Neuron (in vitro differentiated cells): ENCODE measurements around the gene STAC3.
"Not testable (repeated sequence)": the region's sequence is repeated elsewhere in the genome, so short reads cannot be mapped to it uniquely, and the experiment has no call there.

ENCODE experiments used
- H2AFZ ChIP-seq: one replicate; pipeline ENCODE4 v1.6.1; 2013; ENCODE audit warnings: low read depth, mild to moderate bottlenecking, inconsistent platforms, low read length, moderate library complexity
- H3K27me3 ChIP-seq: one replicate; pipeline ENCODE4 v1.6.1; 2013; ENCODE audit warnings: low read length; ENCODE audit not compliant: insufficient read depth
- H3K36me3 ChIP-seq: one replicate; pipeline ENCODE4 v1.6.1; 2013; ENCODE audit warnings: low read length; ENCODE audit not compliant: insufficient read depth
- H3K4me1 ChIP-seq: one replicate; pipeline ENCODE4 v1.6.1; 2013; ENCODE audit warnings: low read length; ENCODE audit not compliant: insufficient read depth
- H3K4me3 ChIP-seq: 2 replicates; pipeline ENCODE4 v1.5.1; 2013; ENCODE audit warnings: mild to moderate bottlenecking, low read length, moderate library complexity
- H3K9me3 ChIP-seq: one replicate; pipeline ENCODE4 v1.6.1; 2013; ENCODE audit warnings: low read length

Gene STAC3

DNA sequence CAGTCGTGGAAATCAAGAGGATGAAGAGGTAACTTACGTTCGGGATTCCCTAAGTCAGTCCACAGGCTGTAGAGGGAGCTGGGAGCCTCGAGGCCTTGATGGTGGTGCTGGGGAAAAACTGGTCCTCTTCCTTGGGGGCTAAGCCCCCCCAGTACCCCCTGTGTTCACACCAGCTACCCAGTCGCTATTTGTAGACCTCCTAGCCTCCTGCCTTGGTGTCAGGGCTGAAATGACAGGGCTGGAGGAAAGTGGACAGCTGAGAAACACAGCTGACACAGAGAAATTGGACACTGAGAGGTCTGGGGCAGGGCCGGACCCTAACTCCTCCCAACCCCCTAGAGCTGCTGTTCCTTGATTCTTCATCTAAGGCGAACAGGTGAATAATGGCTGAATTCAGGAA lies at the start of gene STAC3:
Gene STAC3 (minus strand): TSS at position 232 of the 400 bp plus-strand sequence. CDS start 1,551 bp downstream, outside the sequence.
- Histone ChIP-seq H2AFZ (no peak within 1 kb of the TSS), H3K4me3 (no peak within 1 kb of the TSS), H3K4me1 (no peaks in the 10 kb centered on the region), H3K36me3 (peaks cover 18% of the 10 kb centered on the region), H3K27me3 (no peaks in the 10 kb centered on the region), H3K9me3 (no peaks in the 10 kb centered on the region)

DNA sequence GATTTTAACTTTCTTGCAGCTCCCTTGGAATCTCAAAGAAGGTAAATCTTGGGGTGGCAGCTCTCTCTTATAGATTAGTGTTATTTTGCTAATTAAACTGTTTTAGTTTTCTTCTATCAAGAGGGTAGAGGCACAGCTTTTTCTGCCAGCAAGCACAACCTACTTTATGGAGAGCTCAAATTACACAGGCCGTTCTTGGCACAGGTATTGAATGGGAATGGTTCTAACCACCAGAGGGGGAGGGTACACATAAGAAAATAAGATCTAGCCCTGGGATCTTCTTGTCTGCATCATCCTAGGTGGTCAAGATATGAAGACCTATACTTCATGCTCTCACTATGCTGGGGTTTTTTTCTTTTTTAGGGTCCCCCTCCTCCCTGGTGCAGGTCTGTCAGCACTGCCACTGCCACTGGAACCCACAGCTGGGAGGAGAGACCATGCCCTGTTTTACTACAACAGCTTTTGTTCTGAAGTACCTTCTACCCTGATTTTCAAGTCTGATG lies 48.6 kb upstream of the STAC3 start:
- H3K4me3 ChIP-seq = no peak overlapping the region
- no peaks in the 10 kb centered on the region for H3K4me1 ChIP-seq
- H2AFZ ChIP-seq = no peak overlapping the region
- H3K9me3 ChIP-seq = no peaks in the 10 kb centered on the region
- peaks cover 60% of the 10 kb centered on the region for H3K36me3 ChIP-seq
- H3K27me3 ChIP-seq = no peaks in the 10 kb centered on the region

DNA sequence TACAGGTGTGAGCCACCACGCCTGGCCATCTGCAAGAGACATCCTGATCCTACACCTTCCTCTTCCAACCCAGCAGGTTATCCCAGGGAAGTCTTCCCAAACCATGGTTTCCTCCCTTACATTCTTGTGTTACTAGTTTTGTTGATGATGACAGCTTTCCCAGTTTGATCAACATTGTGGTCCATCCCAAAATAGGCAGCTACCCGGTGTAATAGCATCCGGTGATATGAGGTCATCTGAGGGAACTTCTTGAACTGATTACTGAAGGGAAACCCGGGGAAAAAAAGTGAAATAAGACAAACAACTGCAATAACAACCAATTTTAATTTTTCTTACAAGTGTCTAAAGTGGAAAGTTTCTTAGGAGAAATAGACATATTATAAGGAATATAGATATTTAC lies 45.3 kb upstream of the STAC3 start:
- no peak overlapping the region for H2AFZ ChIP-seq
- H3K36me3 ChIP-seq = peaks cover 72% of the 10 kb centered on the region
- H3K4me1 ChIP-seq = no peaks in the 10 kb centered on the region
- no peaks in the 10 kb centered on the region for H3K9me3 ChIP-seq
- H3K4me3 ChIP-seq = no peak overlapping the region
- no peaks in the 10 kb centered on the region for H3K27me3 ChIP-seq

DNA sequence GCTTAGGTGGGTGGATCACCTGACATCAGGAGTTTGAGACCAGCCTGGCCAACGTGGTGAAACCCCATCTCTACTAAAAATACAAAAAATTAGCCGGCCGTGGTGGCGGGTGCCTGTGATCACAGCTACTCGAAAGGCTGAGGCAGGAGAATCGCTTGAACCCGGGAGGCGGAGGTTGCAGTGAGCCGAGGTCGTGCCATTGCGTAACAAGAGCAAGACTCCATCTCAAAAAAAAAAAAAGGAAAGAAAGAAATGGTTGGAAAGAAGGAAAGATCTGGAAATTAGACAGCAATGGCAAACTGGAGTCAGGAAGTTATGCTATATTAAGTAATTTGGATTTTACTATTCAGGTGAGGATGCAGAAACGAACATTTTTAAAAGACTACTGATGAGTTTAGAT lies 31.1 kb upstream of the STAC3 start:
- H3K27me3 ChIP-seq, H3K4me3 ChIP-seq, H3K9me3 ChIP-seq, H3K4me1 ChIP-seq, H2AFZ ChIP-seq: not testable (repeated sequence)
- peaks cover 40% of the 10 kb centered on the region for H3K36me3 ChIP-seq

DNA sequence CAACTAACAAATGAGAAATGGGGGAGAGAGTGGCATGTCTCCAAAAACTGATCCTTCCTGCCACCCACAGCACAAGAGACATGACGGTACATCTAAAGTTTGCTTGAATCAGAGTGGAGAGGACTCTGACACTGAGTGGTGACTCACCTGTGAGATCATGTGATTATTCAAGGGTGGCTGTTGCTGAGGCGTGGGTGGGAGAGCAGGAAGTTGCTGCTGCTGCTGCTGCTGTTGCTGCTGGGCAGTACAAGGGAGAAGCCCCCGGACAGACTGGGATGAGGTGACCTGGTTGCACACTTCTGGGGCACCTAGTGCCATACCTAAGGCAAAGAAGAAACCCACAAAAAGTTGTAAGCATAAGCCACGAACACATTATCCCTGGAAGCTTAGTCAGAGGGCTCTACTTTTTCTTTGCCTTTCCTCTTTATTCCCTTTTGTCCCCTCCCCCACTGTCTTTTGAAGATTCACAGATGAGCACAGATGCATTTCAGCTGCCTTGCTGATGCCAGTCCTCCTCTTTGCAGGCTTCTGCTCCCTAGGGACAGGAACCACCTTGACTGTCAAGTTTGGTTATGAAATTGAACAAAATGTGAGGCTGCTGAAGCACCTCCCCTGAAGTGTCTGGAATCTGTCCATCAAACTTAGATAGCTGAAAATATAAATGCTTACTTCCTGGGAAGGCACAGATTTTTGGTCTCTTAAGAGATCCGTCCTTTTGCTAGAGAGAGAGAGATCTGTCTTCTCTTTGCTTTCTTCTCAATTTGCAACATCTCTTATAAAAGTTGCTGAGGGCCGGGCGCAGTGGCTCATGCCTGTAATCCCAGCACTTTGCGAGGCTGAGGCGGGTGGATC lies 29.4 kb upstream of the STAC3 start:
- Histone ChIP-seq H3K4me3 (no peak overlapping the region), H3K9me3 (no peaks in the 10 kb centered on the region), H3K27me3 (no peaks in the 10 kb centered on the region), H3K4me1 (no peaks in the 10 kb centered on the region), H2AFZ (no peak overlapping the region), H3K36me3 (peaks cover 35% of the 10 kb centered on the region)

DNA sequence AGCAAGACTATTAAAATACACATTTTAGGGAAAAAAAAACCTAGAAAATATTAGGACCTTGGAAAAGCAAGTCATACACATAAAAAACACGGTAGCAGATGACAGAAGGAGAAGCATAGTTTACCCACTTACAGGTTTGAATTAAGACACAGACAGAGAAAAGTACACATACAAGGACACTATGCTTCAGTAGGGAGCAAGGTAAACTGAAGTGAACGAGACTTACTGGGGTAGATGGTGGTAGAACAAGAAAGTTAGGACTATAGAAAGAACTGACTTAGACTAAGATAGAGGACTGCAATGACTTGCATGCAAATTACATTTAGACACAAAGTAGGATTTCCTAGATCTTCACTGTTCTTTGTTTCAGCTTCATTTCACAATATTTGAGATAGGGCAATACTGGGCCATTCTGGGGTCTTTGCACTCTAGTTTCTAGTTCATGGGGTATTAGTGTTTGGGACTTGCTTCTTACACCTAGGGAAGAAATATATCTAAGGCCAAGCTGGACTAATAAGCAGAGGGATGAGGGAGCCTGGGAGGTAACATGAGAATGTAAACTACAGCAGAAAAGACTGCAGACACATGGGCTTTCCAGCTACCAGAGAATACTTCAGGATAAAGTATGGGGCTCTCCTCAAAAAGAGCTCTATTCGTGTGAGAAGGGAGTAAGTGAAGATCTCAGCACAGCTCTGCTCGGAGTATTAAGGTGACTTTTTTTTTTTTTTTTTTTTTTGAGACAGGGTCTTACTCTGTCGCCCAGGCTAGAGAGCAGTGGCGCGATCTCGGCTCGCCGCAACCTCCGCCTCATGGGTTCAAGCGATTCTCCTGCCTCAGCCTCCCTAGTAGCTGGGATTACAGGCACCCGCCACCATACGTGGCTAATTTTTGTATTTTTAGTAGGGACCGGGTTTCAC lies 27.7 kb upstream of the STAC3 start:
- no peaks in the 10 kb centered on the region for H3K27me3 ChIP-seq
- H3K4me1 ChIP-seq = no peaks in the 10 kb centered on the region
- H2AFZ ChIP-seq = no peak overlapping the region
- peaks cover 39% of the 10 kb centered on the region for H3K36me3 ChIP-seq
- no peak overlapping the region for H3K4me3 ChIP-seq
- no peaks in the 10 kb centered on the region for H3K9me3 ChIP-seq

DNA sequence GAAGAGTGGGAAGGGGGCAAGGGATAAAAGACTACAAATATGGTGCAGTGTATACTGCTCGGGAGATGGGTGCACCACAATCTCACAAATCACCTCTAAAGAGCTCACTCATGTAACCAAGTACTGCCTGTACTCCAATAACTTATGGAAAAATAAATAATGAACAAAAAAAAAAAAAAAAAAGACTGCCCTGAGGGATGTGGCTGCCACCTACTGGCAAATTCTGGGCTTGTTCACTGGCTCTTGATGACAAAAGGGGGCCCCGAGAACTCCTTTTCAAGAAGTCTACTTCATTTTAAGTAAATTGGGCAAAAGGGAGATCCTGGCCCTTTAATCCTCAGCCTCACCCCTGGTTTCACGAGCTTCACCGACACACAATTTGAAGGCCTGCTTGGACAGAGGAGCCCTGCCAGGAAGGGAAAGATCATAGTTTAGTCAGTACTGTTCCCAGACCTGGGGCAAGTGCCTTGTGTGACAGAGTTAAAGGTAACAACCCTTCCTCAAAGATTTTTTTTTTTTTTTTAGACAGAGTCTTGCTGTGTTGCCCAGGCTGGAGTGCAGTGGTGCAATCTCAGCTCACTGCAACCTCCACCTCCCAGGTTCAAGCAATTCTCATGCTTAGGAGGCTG lies 26.1 kb upstream of the STAC3 start:
- Histone ChIP-seq H3K9me3 (no peaks in the 10 kb centered on the region), H2AFZ (no peak overlapping the region)

DNA sequence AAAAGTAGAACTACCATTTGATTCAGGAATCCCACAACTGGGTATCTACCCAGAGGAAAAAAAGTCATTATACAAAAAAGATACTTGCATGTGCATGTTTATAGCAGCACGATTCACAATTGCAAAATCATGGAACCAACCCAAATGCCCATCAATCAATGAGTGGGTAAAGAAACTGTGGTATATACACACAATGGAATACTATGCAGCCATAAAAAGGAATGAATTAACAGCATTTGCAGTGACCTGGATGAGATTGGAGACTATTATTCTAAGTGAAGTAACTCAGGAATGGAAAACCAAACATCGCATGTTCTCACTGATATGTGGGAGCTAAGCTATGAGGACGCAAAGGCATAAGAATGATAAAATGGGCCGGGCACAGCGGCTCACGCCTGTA lies 25.2 kb upstream of the STAC3 start:
- not testable (repeated sequence) for H2AFZ ChIP-seq, H3K27me3 ChIP-seq, H3K4me1 ChIP-seq, H3K9me3 ChIP-seq, H3K4me3 ChIP-seq
- H3K36me3 ChIP-seq = peaks cover 35% of the 10 kb centered on the region

More for the DNA sequence above, 26.1 kb upstream of the STAC3 start:
- no peaks in the 10 kb centered on the region for H3K4me1 ChIP-seq
- H3K4me3 ChIP-seq = no peak overlapping the region
- H3K36me3 ChIP-seq = peaks cover 34% of the 10 kb centered on the region
- H3K27me3 ChIP-seq = no peaks in the 10 kb centered on the region

DNA sequence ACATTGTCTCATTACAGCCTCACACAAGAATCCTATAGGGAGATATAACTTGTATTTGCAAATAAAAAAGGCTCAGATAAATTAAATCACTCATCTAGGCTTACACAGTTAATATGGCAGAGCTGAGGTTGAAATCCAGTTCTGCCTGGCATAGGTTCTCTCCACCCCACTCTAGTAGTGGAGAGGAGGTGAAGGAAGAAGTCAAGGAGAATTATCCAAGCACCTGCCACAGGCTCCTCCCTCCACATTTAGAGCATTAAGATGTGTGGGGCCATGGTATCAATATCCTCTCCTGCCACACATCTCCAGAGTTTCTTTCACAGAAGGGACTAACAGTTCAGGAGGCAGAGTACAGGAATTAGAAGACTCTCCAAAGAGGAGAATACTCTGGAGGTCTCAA lies 22.5 kb upstream of the STAC3 start:
- Histone ChIP-seq H2AFZ (no peak overlapping the region), H3K4me1 (no peaks in the 10 kb centered on the region), H3K9me3 (no peaks in the 10 kb centered on the region), H3K4me3 (no peak overlapping the region), H3K36me3 (peaks cover 40% of the 10 kb centered on the region), H3K27me3 (no peaks in the 10 kb centered on the region)

DNA sequence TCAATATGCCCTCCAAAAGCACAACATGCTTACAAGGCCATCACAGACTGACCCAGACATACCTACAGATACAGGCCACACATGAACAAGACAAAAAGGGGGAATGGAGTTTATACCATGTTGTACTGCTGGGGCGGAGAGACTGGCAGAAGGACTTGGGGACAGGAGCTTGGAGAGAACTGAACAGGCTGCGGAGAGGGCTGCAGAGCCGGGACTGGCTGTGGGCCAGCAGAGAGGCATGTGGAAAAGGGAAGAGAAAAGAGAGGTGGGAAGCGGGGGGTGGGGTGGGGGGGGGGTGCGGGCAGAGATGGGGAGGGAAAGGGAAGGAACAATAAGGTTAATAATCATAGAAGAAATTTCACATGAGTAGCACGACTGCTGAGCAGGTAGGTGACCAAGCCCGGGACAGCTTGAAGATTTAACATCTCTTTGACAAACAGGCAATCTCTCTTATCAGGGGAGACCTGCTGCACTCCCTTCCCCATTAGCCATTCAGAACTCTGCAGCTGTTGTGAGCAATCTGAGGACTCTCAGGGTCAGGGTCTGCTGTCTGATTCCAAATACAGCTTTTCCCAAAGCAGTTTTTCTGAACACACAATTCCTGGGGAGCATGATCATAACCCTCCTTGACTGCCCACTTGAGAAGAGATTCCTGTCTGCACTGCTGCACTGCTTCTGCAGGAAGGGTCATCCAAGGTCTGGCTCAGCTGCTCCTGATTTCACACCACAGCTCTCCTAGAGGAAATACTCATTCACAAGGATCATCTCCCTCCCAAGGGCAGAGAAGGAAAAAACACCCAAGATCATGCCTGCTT lies 21.6 kb upstream of the STAC3 start:
- Histone ChIP-seq H3K36me3 (peaks cover 44% of the 10 kb centered on the region), H2AFZ (no peak overlapping the region), H3K27me3 (no peaks in the 10 kb centered on the region), H3K4me1 (no peaks in the 10 kb centered on the region), H3K9me3 (no peaks in the 10 kb centered on the region), H3K4me3 (no peak overlapping the region)

DNA sequence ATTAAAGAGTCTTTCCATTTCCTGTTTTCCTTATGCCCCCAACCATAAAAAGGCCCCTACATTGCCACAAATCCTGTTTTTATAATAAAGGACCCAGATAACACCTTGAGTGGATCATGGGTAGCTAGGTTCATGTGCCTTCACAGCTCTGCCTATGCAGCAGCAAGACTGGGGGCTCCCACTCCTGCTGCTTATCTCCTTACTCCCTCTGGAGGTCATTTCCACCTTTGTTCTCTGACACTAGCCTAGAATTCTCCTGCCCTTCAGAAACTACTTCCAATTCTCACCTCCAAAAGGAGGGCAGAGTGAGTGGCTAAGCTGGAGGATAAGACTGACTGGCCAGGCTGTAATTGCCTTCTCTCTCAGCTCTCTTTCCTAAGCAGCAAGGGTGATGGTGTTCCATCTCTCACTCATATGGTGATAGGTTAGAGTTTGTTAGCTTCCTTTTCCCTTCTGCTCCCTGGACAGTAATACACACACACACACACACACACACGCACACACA lies 20.0 kb upstream of the STAC3 start:
- H3K4me3 ChIP-seq = no peak overlapping the region
- no peaks in the 10 kb centered on the region for H3K27me3 ChIP-seq
- H3K36me3 ChIP-seq = peaks cover 53% of the 10 kb centered on the region
- H3K9me3 ChIP-seq = no peaks in the 10 kb centered on the region
- H2AFZ ChIP-seq = no peak overlapping the region
- H3K4me1 ChIP-seq = no peaks in the 10 kb centered on the region

DNA sequence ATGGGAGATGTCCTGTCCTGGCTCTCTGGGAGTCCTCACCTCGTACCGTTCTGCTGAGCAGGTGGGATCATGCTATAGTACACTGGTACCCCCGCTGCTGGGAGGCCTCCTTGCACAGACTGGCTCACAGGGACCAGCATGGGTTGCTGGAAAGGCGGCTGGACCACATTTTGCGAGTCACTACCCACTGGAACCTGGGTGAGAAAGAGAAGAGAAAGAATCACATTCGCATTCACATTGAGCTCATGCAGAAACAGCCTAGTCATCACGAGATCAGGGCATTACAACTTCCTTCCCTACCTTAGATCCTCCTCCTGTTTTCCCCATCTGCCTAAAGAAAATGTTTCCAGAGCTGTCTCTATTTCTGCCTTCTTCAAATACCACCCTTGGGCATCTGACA lies 17.3 kb upstream of the STAC3 start:
- Histone ChIP-seq H3K36me3 (peaks cover 51% of the 10 kb centered on the region), H3K4me3 (no peak overlapping the region), H2AFZ (no peak overlapping the region), H3K9me3 (no peaks in the 10 kb centered on the region), H3K4me1 (no peaks in the 10 kb centered on the region), H3K27me3 (no peaks in the 10 kb centered on the region)
